ENCODE results near the gene BCL6B.

DNA sequence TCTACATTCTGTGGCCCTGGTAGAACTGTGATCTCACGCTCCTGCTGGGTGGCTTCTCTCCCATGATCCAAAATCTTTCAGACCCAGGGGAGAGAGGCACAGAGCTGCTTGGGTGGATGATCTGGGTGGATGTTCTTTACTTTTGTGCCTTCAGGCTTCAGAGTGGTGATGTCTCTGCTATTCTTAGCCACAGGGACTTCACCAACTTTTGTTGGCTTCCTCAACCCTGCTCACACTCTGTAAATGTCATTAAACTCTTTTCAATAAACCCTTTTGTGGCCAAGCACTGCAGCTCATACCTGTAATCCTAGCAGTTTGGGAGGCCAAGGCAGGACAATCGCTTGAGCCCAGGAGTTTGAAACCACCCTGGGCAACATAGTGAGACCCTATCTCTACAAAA, 49.6 kb downstream of the BCL6B start:
- TF ChIP-seq EZH2 (IDR thresholded peaks at IDR 0.05) (no peak), POLR2AphosphoS5 (IDR thresholded peaks at IDR 0.05; ENCODE audit: borderline replicate concordance, low read depth, low read length) (no peak)

Data from SK-N-MC (cell line).